Measurements from ENCODE around the gene ATP5PD.
A peak's percentile ranks its signal among the peaks of the same experiment; 100 is the strongest.

The ATP5PD gene

DNA sequence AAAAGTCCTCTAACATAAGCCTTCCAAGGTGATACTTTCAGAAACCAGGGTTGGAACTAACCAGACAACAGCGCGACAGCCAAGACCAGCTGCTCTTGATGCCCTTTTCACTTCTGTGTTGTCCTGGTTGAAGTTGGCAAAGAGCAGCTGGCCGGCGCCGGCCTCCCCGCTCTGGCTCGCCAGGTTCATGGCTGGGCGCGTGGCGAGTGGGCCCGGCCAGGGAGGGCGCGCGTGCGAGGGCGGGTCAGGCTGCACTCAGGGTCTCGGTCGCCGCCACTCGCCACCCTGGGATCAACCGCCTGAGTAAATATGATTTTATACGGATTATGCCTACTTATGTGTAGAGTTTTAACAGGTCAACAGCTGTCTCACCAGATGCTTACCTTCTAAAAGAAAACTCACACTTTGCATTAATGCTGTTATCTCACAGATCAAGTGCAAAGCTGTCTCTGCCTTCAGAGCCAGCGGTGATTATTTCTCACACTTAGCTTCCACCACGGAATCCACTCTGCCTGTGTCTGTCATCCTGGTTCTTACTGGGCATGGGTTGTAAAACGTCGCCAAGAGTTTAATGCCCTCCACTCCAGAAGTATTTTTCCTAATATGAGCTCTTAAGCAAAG is 13.8 kb upstream of the ATP5PD start:
- TF ChIP-seq, protein P1, sequence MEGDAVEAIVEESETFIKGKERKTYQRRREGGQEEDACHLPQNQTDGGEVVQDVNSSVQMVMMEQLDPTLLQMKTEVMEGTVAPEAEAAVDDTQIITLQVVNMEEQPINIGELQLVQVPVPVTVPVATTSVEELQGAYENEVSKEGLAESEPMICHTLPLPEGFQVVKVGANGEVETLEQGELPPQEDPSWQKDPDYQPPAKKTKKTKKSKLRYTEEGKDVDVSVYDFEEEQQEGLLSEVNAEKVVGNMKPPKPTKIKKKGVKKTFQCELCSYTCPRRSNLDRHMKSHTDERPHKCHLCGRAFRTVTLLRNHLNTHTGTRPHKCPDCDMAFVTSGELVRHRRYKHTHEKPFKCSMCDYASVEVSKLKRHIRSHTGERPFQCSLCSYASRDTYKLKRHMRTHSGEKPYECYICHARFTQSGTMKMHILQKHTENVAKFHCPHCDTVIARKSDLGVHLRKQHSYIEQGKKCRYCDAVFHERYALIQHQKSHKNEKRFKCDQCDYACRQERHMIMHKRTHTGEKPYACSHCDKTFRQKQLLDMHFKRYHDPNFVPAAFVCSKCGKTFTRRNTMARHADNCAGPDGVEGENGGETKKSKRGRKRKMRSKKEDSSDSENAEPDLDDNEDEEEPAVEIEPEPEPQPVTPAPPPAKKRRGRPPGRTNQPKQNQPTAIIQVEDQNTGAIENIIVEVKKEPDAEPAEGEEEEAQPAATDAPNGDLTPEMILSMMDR (IDR thresholded peaks at IDR 0.05; ENCODE audit: low read depth, low read length): no peak
- no peak for DNase-seq (ENCODE audit: low read depth in 2 of 2)
- no peak overlapping the region for H3K4me3 ChIP-seq (replicated peaks in 1 of 2; ENCODE audit: low read depth in 2 of 2, low read length in 2 of 2)

DNA sequence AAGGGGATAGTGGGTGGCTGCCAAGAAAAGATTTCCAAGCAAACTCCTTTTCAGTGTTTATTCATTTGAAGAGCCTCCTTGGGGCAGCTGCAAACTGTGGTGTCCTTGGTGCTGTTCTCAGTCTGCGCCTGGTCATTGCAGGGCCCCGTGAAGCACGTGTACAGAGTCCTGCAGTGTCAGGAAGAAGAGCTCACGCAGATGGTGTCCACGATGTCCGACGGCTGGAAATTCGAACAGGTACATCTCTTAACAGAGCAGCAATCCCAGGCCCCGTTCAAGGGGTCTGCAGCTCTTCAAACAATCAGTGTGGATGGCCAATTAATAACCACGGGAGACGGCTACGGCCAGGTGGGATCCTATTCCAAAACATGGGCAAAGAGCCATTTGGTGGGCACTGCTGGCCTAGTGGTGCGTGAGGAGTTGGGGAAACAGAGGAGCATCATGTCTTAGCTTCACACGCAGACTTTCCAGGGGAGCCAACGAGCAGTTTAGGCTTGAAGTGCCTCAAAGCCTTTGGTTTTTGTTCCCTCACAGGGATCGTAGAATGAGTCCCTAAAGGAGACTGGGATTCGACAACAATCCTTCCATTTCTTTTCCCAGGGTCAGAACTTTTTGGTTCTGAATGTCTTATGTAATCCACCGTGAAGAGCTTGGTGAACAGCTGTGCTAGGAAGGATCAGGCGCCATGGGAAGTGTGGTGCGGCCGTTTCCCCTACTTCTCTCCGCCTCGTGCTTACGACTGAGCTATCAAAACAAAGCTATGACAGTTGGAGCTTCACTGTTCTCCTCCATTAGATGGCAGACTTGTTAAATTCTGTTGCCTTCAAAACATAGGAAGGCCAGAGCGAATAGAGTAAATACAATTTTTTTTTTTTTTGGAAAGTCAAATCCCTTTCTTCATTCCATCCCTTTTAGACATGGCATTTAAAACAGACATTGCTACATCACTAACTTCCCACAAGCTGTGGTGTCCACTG is 12.9 kb upstream of the ATP5PD start:
- H3K4me3 ChIP-seq (replicated peaks in 1 of 2; ENCODE audit: low read depth in 2 of 2, low read length in 2 of 2): no peak overlapping the region
- TF ChIP-seq, protein P1 (IDR thresholded peaks at IDR 0.05; ENCODE audit: low read depth, low read length): peak; percentile 51
- peak; percentile 75 to 82 for DNase-seq (ENCODE audit: low read depth in 2 of 2)

- TF ChIP-seq, protein P1 (IDR thresholded peaks at IDR 0.05; ENCODE audit: low read depth, low read length): no peak
- H3K4me3 ChIP-seq (replicated peaks in 1 of 2; ENCODE audit: low read depth in 2 of 2, low read length in 2 of 2): no peak overlapping the region
- DNase-seq (ENCODE audit: low read depth in 2 of 2): no peak
Observed at GRCh38 chr17:75051941-75052340, 5.2 kb upstream of the ATP5PD start.

- TF ChIP-seq, protein P1 (IDR thresholded peaks at IDR 0.05; ENCODE audit: low read depth, low read length): no peak
- H3K4me3 ChIP-seq (replicated peaks in 1 of 2; ENCODE audit: low read depth in 2 of 2, low read length in 2 of 2): no peak overlapping the region
- DNase-seq (ENCODE audit: low read depth in 2 of 2): no peak
Observed at GRCh38 chr17:75049706-75050105, 2.9 kb upstream of the ATP5PD start.

- no peak for DNase-seq (ENCODE audit: low read depth in 2 of 2)
- TF ChIP-seq, protein P1 (IDR thresholded peaks at IDR 0.05; ENCODE audit: low read depth, low read length): no peak
- H3K4me3 ChIP-seq (replicated peaks in 1 of 2; ENCODE audit: low read depth in 2 of 2, low read length in 2 of 2): no peak overlapping the region
Observed at GRCh38 chr17:75049057-75049456, 2.3 kb upstream of the ATP5PD start.

DNA sequence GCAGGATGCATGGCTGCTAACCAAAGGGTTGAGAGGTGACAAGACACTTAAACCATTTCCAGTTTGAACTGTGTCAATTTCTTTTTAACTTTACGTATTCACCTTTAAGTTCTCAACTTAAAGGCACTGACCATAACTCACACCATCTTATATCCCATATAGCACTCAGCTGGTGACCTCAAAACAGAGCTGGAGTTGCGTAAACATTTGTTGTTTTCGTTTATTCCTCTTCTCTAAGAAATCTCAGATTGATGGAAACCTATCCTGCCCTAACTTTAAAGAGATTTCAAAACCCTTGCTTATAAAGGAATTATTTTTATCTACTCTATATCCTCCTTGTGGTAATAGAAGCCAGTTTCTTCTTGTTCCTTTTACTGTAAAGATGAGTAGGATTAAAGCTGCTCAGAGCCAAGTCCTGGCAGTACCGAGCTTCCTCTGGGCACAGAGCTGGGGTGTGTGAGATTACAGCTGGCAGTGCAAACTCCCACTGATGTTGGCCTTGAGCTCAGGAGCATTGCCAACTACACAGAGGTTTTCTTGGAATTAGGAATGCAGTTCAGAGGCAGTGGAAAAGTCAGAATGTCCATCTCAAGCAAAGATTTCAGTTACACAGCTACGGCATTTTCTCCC is 1.6 kb upstream of the ATP5PD start:
- peak overlapping the region; percentile 98 to 100 for H3K4me3 ChIP-seq (replicated peaks in 1 of 2; ENCODE audit: low read depth in 2 of 2, low read length in 2 of 2)
- DNase-seq (ENCODE audit: low read depth in 2 of 2): peak in 1 of 2 donors; percentile 83
- TF ChIP-seq, protein P1 (IDR thresholded peaks at IDR 0.05; ENCODE audit: low read depth, low read length): no peak
